T-helper 2 cell treated with Interferon-gamma antibody and Interleukin-4, amounts not matched to agents 100 ng/mL and 5 ng/mL, for 36 hours (primary cell): ENCODE data around the gene MEX3D. TPM values are rescaled to one million over a fixed set of nuclear protein-coding genes. Genes with fewer than 3 reads are reported as not detected.

Experiments
- intact Hi-C: fragments of 100-400 bp; cut with micrococcal nuclease; formaldehyde crosslinking; loops from one replicate; pipeline ENCODE4 v1.15.1; 2023
- total RNA-seq: library from RNA; stranded (reverse); gene quantifications from 2 replicates; pipeline ENCODE4 v1.2.3, GENCODE V29; 2022

The MEX3D gene
- total RNA-seq, result 12.0 and 12.1 TPM in 2 replicates

- intact Hi-C loops, result no loop called here
Measured at GRCh38 chr19:1568320-1569019, at the start of gene MEX3D. Gene MEX3D, minus strand, starts transcription at chr19:1568325. Its CDS starts 267 bp downstream, at chr19:1568058.

GRCh38 chr19:1616875-1617274 lies 48.8 kb upstream of the MEX3D start:
- intact Hi-C loops, result no loop called here

- intact Hi-C loops, result no loop called here
Measured at GRCh38 chr19:1616396-1616795, 48.3 kb upstream of the MEX3D start.

- intact Hi-C loops, result no loop called here
Measured at GRCh38 chr19:1615156-1615765, 47.1 kb upstream of the MEX3D start.

- intact Hi-C loops, result no loop called here
Measured at GRCh38 chr19:1613808-1614570, 45.9 kb upstream of the MEX3D start.

GRCh38 chr19:1613146-1613545 lies 45.0 kb upstream of the MEX3D start:
- intact Hi-C loops, result no loop called here

- intact Hi-C loops, result no loop called here
Measured at GRCh38 chr19:1612114-1613086, 44.3 kb upstream of the MEX3D start.

- intact Hi-C loops, result no loop called here
Measured at GRCh38 chr19:1611353-1611752, 43.2 kb upstream of the MEX3D start.

- intact Hi-C loops, result no loop called here
Measured at GRCh38 chr19:1610579-1610978, 42.5 kb upstream of the MEX3D start.

GRCh38 chr19:1609680-1610474 lies 41.8 kb upstream of the MEX3D start:
- intact Hi-C loops, result no loop called here

- intact Hi-C loops, result no loop called here
Measured at GRCh38 chr19:1609103-1609396, 40.9 kb upstream of the MEX3D start.

GRCh38 chr19:1608359-1609102 lies 40.4 kb upstream of the MEX3D start:
- intact Hi-C loops, result no loop called here

- intact Hi-C loops, result no loop called here
Measured at GRCh38 chr19:1606138-1606651, 38.1 kb upstream of the MEX3D start.

- intact Hi-C loops, result loop anchor here (1.0 to 2.0 kb wide), 3 partner anchors 13 to 207 kb away; partner anchors contain the start of genes ATP8B3, MBD3 and TCF3
Measured at GRCh38 chr19:1605236-1606137, 37.4 kb upstream of the MEX3D start, which contains the start of gene UQCR11. Gene UQCR11, minus strand, starts transcription at chr19:1605462. Its CDS starts 53 bp downstream, at chr19:1605409.

GRCh38 chr19:1602091-1602707 lies 34.1 kb upstream of the MEX3D start:
- intact Hi-C loops, result no loop called here

- intact Hi-C loops, result no loop called here
Measured at GRCh38 chr19:1601613-1602064, 33.5 kb upstream of the MEX3D start.

GRCh38 chr19:1599460-1599846 lies 31.3 kb upstream of the MEX3D start:
- intact Hi-C loops, result no loop called here
